DMS153 treated with DMSO at 0.1 percent for 48 hours (cell line): ENCODE results near the gene GPD1L.
"Not testable (repeated sequence)": the region's sequence is repeated elsewhere in the genome, so short reads cannot be mapped to it uniquely, and the experiment has no call there.

Experiments used
- DNase-seq: peaks from one replicate; lab custom pipeline; 2025; ENCODE audit not compliant: unreplicated experiment; lab: John Stamatoyannopoulos, UW

The GPD1L gene

DNA sequence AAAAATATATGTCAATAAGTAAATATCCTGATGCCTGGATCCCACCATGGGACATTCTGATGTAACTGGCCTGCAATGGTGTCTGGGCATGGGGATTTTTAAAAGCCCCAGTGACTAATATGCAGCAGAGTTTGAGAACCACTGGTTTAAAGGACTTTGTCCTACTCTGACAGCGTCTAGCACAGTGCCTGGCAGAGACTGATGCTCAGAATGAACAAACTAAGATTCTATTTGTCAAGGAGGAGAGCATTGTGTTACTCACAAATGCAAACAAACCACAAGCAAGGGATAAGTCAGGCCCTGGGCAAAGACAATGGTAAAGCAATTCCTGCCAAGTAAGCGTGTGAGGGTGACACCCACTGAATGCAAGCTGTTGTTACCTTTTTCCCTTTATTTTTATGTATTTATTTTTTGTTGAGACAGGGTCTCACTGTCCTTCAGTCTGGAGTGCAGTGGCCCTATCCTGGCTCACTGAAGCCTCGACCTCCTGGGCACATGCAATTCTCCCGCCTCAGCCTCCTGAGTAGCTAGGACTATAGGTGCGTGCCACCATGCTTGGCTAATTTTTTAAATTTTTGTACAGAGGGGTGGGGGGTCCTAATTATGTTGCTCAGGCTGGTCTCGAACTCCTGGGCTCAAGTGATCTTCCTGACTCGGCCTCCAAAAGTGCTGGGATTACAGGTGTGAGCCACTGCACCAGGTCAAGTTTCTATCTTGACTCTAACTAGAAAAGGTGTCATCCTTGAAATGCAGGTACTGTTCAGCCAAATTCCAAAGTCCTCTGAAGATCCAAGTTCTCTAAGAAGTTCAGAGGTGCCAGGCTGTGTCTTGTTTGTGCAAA is 909 bp upstream of the GPD1L start:
- no peak for DNase-seq

DNA sequence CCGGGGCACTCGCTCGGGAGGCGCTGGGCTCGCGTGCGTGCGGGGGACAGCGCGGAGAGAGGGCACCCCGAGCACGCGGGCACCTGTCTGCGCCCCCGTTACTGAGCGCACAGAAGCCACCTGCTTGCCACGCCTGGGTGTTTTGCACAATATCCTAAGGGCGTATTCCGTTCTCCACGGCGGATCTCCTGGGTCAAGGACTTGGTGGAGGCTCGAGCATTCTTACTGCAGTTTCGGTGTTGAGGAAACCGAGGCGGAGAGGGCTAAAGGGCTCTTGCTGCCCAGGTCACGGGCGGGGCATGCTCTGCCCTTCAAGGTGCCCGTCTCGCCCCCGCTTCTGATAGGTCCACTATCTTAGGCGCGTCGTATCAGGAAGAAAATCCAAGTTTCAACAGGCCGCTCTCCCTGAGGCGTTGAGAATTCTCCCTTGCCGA is 526 bp downstream of the GPD1L start:
- DNase-seq: no peak

DNA sequence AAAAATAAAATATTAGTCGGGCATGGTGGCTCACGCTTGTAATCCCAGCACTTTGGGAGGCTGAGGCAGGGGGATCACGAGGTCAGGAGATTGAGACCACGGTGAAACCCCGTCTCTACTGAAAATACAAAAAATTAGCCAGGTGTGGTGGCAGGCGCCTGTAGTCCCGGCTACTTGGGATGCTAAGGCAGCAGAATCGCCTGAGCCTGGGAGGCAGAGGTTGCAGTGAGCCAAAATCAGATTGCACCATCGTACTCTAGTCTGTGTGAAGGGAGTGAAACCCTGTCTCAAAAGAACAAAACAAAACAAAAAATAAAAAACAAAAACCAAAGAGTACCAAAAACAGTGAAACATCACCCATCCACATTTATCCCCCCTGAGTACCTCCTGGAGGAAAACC is 1.8 kb downstream of the GPD1L start:
- DNase-seq: not testable (repeated sequence)

DNA sequence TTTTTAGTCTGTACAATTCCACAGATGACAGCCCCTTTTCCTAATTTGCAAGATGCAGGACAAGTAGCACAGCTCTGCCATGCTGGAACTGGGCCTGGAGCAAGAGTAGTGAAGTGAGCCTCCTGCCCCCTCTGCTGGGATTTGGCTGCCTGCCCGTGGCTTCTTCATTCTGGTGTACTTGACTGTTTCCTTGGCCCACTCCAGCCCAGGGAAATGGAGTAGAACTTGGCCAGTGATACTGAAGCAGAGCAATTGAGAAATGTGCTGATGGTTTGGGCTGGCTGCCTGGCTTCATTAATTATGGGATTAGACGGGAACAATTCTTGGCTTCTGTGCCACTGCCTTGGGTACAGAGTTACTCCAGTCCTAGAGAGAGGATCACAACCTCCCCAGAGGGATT is 2.8 kb downstream of the GPD1L start:
- DNase-seq: no peak

DNA sequence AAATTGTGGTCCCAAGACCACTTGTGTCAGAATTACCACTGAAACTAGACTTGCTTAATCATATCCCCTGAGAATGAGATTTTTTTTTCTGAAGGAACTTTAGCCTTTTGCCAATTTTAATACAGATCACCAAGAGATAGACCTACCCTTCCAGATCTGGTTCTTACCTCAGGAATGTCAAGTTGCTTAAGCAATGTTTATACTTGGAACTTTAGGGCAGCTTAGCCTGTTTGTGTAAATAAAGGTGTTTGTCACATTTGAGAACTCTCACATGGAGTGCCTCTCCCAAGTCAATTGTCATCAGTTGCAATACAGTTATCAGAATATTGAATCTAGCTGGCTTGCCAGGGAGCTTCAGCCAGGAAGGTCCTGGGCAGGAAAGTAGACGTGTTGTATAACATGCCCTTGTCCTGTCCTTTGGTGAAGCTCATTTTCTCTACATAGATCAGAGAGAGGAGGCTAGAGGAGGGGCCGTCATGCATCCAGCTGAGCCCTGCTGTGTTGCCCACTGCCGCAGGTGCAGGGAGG is 3.9 kb downstream of the GPD1L start:
- no peak for DNase-seq

DNA sequence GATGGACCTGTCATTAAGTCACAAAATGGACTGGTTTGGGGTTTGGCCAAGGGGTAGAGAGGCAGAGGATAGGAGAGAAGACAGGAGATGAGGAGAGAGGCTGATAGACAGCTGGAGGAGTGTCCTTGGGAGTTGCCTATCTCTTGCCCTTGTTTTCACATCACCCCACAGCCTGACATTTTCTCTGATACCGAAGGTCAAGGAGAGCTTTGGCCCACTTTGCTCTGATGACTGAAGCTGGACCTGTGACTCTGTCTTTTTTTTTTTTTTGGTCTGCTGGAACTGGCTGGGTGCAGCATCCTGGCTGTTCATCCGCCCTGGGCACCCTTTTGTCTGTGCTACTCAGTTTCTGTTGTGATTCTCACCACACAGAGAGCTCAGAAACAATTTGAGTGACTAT is 5.1 kb downstream of the GPD1L start:
- no peak for DNase-seq

DNA sequence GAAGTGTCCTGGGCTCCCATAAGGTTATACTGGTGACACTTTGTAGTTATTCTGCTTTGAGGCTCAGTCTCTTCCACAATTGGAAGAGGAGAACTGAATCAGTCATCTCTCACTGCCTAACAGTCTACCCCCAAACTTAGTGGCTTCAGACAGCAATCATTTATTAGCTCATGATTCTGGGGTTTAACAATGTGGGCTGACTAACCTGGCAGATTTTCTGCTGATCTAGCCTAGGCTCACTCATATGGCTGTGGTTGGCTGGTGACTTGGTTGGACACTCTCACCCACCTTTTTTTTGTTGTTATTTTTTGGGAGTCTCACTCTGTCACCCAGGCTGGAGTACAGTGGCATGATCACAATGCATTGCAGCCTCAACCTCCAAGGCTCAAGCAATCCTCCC is 7.1 kb downstream of the GPD1L start:
- DNase-seq: no peak

DNA sequence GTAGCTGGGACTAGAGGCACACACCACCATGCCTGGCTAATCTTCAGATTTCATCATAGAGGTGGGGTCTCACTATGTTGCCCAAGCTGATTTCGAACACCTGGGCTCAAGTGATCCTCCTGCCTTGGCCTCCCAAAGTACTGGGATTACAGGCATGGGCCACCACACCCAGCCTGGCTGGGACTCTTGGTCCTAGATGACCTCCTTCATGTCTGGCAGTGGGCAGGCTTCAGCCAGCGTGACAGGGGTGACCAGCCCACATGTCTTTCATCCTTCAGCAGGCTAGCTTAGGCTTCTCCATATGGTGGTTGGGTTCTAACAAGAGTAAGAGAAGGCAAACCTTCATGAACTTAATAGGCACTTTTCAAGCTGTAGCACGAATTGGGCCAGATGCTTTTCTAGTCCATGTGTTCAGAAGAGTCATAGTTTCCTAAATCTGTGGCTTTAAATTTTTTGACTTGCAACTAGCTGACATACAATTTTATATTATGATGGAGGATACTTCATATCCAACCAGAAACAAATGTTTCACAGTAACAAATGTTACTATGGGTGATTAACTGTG is 7.6 kb downstream of the GPD1L start:
- no peak for DNase-seq

DNA sequence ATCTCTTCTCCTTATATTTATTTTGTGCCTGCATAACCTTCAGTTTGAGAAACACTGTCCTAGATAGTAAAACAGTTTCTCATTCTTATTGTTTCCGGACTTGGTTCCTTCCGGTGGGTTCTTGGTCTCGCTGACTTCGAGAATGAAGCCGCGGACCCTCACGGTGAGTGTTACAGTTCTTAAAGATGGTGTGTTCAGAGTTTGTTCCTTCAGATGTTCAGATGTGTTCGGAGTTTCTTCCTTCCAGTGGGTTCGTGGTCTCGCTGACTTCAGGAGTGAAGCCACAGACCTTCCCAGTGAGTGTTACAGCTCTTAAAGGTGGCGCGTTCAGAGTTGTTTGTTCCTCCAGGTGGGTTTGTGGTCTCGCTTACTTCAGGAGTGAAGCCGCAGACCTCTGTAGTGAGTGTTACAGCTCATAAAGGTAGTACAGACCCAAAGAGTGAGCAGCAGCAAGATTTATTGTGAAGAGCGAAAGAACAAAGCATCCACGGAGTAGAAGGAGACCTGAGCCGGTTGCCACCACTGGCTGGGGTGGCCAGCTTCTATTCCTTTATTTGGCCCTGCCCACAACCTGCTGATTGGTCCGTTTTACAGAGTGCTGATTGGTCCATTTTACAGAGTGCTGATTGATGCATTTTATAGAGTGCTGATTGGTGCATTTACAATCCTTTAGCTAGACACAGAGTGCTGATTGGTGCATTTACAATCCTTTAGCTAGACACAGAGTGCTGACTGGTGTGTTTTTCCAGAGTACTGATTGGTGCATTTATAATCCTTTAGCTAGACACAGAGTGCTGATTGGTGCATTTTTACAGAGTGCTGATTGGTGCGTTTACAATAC is 8.3 kb downstream of the GPD1L start:
- DNase-seq: not testable (repeated sequence)

DNA sequence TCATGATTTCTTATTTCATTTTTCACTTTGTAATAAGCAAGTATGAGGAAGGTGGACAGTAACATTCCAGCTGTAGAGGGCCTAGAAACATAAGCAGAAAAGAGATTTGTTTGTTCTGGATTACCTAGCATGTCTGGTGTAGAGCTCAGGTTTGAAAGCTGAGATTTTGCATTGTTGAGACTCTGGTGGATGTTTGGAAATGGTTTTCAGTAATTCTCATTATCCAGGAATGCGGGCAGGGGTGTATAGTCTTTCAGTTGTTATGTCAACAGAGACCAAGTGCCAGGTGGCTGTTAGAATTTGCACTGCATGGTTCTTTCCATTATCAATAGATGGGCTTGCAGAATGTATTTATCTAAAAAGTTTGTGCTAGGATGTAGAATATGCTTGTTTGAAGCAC is 10.9 kb downstream of the GPD1L start:
- no peak for DNase-seq

DNA sequence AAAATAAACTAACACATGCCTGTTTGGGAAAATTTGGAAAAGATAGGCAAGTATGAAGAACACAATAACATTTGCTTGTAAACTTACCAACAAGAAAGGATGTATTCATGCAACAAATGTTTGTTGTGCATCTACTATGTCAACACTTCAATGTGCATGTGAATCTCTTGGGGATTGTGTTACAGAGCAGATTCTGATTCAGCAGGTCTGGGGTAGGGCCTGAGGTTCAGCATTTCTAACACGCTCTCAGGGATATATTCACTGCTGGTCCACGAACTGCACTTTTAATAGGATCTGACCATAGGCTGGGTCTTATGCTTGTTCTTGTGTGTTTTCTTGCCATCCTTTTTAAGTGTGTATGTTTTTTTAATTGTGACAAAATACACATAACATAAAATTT is 11.8 kb downstream of the GPD1L start:
- no peak for DNase-seq

DNA sequence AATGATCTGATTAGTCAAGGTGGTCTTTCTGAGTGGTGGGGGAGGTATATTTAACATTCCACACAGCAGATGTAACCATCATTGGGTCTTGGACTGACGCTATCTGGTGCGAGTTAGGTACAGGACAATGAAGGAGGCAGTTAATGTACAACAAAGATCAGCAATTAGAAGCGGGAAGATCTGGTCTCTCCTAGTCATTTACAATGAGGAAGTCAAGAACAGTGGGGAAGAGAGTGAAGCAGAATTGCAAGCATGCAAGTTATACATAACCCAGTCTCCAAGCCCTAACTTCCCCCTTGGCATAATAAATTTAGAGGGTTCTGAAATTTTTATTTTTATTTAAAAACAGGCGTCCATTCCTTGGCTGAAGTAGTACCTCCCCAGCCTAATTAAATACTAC is 14.1 kb downstream of the GPD1L start:
- DNase-seq: no peak

DNA sequence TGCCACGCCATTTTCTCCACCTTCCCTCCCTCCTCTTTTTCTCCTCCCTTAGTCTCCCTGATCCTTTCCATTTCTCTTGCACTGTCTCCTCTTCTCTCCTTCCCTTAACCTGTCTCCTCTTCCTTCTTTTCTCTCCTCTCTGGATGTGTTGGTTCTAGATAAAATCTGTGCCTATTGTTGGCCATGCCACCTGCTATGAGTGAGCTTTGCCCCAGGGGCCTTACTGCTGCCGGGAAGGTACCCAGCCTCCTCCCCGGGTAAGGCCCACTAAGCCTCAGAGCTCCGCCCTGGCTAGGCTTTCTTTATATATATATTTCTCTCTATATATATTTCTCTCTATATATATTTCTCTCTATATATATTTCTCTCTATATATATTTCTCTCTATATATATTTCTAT is 14.7 kb downstream of the GPD1L start:
- DNase-seq: no peak

DNA sequence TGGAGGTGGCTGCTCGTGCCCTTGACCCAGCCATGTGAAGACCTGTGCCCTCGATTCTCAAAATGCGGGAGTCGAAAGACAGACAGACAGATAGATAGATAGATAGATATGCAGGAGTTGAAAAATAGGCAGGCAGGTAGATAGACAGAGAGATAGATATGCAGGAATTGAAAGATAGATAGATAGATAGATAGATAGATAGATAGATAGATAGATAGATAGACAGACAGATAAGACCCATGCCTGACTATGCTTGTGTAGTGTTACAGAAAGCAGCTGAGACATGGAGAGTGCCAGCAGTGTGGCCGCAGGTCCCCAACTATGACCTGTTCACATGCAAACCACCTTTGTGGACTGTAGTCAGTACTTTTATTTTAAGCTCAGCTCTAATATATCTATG is 17.2 kb downstream of the GPD1L start:
- no peak for DNase-seq

DNA sequence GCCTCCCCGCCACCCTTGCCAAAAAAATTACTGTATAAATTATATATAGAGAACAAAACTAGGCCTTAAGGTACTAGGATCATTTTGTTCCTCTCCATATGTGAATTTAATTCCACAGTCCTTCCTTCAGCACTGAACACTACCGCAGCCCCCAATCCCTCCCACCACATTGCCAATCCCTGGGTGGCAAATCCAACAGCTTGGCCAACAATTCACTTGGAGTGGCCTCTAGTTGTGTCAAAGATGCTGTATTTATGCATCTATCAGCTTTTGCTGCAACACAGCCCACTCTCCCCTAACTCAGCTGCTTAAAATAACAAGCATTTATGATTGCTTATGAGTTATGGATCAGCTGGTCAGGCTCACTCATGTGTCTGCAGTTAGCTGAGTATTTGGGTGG is 18.6 kb downstream of the GPD1L start:
- DNase-seq: no peak

DNA sequence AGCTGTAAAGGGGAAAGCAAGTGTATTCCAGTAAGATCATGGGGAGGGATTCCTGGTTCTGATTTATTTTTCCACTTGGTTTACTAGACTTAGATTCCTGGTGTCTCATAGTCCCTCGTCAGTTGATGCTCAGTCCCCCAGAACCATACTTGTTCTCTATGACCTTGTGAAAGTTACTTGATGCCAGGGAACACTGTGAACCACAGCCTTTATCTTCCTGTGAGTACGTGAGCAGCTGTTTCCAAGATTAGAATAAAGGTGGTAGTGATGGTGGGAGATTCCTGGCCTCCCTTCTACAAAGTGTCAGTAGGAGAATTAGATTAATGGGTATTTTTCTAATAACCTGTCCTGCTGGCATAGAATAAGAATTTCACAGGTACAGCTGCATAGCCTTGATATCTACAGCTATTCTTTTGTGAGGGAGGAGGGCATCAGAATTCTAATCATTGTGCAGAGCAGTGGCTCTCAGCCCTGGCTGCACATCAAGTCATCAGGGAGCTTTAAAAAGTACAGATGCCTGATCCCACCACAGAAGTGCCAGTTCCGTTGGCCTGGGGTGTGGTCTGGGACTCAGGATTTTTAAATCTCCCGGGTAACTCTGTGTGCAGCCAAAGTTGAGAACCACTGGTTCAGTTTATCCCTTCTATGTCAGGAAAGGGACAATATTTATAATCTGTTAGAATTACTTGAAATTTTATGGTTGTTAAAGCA is 20.0 kb downstream of the GPD1L start:
- no peak for DNase-seq

DNA sequence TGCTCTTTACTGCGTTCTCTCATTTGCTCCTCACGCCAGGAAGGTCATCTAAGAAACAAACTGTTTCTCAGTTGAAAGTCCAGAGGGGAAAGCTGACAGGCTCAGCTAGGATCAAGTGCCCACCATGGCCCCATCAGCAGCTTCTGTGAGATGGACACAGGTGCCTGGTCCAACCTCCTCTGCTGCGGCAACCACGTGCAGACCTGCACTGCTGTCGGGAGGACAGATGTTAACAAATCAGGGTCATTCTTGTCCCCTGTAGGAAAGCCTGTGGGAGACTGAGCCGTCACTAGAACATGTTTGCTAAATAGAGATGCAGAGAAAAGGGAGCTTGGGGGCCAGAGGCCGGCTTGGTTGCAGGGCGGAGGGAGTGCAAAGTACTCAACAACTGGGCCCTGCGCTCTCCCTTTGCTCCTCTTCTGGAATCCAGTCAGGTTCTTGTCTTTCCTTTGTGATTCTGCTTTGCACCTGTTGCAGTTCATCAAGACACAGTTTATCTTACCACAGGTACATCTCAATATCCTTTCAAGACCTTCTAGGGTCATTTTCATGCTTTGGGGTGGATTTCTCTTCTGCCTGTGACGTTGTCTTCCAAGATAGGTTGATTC is 20.9 kb downstream of the GPD1L start:
- no peak for DNase-seq

DNA sequence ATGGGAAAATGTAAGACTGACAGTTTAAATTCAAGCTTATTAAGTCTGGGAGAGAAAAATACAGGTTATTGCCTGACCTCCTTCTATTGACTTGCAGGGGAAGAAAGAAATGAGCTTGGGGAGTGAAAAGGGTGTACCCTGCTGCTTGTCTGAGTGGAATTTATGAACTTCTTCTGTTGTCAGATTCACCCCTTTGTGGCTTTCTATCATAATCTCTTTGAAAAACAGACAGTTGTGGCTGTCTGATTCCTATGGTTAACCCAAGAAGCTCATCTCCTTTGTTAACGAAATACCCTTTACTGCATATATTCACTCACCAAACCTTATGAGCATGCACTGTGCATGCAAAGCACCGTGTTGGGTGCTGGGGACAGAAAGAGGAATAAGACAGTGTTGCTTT is 22.5 kb downstream of the GPD1L start:
- no peak for DNase-seq

DNA sequence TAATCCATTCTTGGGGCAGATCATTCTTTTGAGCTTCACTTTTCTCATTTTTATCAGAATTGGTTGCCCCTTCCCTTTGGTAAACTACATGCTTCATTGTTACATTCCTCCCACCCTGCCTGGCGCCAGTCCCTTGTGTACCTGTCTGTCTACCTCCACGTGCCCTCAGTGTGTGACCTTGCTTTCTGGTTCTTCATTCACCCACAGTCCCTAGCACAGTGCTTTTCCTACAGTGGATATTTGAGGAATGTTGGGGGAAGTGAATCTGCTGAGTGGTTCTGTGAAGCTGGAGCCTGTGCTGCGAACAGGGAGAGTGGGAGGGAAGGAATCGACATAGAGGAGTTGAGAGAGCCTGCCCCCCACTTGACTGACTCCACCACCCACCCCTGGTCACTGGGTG is 23.4 kb downstream of the GPD1L start:
- no peak for DNase-seq

DNA sequence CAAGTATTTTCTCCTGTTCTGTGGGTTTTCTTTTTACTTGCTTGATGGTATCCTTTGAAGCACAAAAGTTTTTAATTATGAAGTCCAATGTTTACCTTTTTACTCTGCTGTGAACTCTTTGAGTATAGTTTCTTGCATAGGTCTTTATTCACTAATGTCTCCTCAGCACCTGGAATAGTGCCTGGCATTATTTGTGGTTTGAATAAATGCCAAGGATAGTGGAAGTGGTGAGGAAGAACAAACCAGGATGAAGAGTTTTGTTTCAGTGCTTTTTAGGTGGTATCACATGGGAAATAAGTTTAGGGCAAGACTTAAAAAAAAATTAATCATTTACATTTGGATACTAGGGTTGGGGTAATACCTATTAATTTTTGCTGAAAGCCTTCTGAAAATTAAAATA is 25.7 kb downstream of the GPD1L start:
- DNase-seq: no peak

DNA sequence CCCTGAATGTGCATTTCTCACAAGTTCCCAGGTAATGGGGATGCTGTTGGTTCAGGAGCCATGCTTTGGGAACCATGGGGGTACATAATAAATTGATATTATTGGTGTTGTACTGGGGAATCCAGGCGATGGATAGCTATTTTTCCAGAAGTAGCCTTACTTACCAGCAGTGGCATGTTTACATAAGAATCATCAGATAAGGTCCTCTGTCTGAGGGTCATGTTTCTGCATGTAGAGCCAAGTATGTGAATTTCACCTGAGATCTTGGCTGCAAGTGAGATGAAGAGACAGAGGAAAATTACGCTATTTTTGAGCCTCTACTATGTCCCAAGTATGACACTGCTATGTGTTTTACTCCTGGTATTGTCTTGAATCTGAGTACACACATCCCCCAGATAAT is 26.3 kb downstream of the GPD1L start:
- no peak for DNase-seq
